NK-92 (cell line): Measurements from ENCODE around the gene MAGEC2.

Experiments used
- DNase-seq: peaks from one replicate; lab custom pipeline; 2025; ENCODE audit not compliant: unreplicated experiment; lab: John Stamatoyannopoulos, UW

The MAGEC2 gene, protein sequence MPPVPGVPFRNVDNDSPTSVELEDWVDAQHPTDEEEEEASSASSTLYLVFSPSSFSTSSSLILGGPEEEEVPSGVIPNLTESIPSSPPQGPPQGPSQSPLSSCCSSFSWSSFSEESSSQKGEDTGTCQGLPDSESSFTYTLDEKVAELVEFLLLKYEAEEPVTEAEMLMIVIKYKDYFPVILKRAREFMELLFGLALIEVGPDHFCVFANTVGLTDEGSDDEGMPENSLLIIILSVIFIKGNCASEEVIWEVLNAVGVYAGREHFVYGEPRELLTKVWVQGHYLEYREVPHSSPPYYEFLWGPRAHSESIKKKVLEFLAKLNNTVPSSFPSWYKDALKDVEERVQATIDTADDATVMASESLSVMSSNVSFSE

DNA sequence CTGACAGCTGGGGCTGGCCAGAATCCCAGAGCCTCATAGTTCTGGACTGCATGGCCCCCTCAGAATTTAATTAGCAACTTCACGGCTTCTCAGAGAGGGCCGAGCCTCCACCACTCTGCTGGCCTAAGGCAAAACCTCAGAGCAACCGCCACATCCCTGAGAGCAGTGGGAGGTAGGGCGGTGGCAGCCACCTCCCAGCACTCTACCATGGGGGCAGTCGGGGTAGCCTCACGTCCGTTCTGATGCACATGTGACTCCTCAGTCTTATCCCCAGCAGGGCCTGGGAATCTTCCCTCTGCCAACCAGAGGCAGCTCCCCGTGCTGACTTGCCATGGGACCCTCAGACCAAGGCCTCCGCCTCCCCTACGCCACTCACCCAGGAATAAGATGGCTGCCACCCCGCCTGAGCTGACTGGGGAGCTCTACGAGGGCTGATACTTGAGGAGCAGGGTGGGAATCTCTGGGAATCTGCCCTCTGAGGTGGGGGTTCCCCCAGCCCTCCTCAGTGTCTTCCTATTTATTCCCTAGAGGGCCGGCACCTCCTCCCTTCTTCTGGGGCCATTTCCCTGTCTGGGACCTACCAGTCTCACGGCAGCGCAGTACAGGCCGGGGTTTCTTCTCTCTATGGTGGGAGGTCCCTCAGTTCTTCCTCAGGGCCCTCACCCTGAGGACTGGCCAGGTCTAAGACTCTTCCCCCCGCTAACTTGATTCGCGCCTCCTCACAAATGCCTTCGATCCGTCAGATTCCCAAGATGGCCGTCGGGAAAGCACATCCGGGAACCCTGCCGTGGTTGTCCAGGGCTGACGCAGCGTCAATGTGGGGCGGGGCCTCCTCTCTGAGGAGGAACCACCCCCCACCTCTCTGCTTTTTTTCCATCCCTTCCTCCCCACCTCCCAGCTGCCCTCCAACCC is at the start of gene MAGEC2:
MAGEC2 (minus strand) TSS at position 769 of the 912 bp plus-strand sequence. CDS start 1,303 bp downstream, outside the sequence.
- no peak for DNase-seq

DNA sequence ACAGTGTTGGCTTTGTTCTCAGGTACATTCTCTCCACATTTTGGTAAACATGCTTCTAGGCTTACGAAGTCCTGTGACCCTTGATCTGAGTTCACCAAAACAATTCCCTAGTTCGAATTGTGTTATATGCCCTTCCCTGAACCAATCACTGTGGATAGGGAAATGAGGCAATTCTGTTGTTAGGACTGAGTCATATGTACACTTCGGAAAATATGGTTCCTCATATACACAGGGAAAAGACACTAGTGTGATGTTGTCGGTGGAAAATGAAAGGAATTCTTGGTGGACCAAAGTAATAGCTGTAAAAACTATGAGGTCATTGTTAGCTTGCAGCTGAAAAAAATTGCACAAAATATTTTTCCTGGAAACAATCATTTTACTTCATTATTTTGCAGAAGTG is 46.6 kb upstream of the MAGEC2 start:
- DNase-seq, result no peak

DNA sequence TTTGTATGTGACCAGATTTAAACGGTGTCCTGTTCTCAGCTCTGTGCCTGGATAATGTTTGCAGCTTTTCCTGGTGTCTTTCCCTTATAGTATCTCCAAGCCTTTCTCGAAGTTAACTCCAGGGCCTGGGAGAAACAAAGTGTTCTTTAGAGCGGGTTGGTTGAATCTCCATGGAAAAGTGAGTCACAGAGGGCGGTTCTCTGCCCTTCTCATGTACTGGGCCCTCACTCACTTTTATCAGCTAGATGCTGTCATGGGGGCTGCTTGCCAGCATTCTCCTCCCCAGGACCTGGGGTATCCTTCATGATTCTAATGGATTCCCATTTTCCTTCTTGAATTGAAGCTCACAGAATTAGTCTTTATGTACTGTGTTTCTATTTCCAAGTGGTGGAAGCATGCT is 46.1 kb upstream of the MAGEC2 start:
- no peak for DNase-seq

DNA sequence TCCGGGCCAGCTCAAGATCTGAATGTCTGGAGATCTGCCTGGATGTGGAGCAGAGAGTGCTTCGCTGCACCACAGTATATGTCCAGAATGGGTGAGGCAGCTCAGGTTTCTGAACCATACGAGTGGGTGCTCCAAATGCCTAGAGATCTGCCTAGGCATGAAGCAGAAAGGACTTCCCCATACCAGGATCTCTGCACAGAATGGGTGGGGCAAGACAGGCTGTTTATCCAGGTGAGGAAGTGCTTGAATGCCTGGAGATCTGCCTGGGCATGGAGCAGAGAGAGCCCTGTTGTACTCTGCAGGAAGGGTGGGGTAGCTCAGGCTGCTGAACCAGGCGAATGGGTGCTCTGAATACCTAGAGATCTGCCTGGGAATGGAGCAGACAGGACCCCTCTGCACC is 45.4 kb upstream of the MAGEC2 start:
- no peak for DNase-seq

DNA sequence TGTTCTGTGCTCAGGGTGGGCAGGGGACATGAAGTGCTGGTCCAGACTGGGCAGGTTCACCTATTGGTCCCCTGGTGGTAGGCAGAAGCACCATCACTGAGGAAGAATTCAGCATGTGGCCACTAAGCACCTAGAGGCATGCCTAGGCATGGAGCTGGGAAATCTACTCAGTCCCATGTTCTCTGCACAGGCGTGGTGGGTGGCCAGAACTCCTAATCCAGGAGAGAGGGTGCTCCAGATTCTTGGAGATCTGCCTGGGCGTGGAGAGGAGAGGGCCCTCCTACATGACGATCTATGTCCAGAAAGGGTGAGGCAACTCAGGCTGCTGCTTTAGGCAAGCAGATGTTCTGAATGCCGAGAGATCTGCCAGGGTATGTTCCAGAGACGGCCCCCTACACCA is 44.6 kb upstream of the MAGEC2 start:
- no peak for DNase-seq

DNA sequence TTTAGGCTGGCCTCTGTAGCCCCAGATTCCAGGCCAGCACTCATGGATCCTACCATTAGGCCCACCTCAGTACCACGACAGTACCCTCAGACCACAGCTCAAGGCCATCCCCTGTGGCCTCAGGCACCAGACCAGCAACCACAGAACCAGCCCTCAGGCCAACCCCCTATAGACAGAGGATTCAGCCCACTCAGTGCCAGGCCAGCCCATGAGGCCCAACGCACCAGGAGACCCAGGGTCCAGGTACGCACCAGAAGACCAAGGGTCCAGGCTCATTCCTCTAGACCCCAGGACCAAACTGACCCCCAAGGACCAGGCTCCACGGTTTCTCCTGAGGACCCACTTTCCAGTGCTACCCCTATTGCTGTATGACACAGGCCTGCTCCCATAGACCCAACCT is 39.5 kb upstream of the MAGEC2 start:
- no peak for DNase-seq

DNA sequence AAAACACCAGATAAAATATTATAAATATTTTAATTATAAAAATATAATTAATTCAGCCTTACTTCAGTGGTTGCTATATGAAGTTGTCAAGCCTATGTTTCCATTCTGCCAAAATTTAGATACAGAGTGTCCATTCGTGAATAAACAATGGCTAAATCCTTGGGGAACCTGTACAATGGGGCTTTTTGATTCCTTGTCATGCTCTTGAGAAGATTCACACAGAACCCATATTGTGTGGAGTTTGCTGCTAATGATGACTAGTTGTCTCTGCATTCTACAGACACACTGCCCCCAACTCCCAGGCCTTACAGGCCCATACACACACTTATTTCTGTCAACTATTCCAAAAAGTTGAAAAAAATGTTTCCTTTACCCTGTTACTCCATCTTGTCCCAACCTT is 33.4 kb upstream of the MAGEC2 start:
- DNase-seq, result no peak

DNA sequence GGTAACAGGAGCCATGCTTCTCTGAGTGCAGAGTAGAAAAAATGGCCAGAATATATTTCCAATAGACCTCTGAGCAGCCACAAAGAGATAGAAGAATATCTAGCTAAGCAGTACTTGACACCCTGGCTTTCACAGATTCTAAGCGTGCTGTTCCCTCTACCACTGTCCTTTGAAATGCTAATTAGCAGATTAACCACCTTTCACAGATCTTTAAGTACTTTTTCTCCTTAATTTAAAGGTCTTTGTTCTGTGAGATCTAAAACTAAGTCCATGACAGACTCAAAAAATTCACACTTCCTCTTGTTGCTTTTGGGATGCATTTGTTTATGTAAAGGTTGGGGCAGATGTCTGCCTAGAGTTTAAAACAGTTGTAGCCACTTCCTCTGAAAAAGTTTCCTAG is 28.3 kb upstream of the MAGEC2 start:
- no peak for DNase-seq

DNA sequence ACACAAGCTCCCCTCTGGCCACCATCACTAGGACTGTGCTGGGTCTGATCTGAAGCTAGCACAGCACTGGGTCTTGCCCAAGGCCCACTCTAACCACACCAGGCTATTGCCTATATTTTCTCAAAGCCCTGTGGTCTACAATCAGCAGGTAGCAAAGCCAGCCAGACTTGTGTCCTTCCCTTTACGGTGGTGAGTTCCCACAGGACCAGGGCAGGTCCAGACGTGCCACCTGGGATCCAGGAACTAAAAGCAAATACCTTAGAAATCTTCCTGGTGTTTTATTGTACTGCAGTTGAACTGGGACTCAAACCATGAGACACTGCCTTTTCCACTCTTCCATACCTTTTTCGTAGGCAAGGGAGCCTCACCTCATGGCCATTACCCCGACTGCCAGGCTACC is 9.0 kb upstream of the MAGEC2 start:
- DNase-seq, result no peak

DNA sequence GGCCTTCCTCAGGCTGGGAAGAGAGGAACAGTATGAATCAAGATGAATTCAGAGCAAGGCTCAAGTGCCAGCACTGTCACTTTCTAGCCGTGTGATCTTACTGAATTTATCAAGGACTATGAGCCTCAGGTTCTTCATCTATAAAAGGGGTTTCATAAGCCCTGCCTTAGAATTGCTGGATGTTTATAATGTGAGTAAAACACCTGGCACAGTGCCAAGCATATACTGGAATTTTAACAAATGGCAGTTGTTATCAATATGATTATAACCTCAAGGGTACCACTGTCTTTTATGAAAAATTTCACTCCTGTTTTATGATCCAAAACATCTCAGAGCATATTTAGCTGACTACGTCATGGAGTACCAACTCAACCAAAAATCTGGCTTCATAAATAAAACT is 4.0 kb downstream of the MAGEC2 start:
- no peak for DNase-seq

DNA sequence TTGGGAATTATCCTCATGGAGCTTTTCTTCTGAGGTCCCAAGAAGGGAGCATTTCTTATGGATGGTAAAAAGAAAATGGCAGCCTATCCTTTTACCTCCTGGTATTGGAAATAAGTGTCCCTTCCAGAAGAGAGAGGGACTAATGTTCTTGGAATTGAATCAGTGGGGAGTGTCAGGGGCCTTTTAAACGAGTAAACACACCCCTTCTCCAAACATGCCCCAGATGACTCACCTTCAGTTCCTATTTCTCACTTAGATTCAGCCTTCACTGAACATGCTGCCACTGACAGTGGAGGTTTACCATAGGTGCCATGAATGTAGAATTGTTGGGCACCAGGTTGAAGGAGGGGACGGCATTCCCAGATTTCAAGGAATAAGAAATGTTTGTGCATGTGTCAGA is 19.0 kb downstream of the MAGEC2 start:
- no peak for DNase-seq

DNA sequence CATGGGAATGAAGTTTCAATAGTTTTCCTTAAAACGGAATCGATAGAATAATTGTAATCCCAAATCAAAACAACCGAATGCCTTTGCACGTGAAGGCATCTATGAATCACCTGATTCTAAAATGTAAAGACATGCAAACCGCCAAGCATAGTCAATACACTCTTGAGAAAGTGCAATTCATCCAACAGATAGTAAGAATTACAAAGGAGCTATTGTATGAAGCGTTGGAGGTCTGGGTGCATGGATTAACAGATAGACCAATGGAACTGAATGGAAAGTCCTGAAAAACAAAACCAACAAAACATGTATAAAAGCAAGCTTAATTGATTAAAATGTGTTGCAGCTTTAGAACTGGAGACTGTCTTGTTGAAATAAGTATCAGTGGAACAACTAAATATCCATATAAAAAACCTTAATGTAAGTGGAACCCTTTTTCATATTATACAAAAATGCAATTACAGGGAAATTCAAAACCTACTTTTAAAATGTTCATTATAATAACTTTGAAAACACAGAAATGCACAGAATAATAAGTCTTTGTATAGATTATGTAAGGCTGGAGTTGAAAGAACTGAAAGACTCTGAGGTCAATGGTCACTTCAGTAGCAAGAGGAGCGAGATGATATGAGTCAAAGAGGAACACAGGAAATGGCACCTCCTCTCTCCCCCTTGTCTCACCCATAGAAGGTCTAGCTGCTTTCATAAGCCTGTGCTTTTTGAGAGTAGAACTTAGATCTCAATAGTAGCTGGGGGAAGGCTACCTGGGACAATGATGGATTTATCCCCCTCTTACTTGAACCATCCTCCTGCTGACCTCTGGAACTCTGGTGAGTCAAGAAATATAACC is 20.1 kb downstream of the MAGEC2 start:
- no peak for DNase-seq

DNA sequence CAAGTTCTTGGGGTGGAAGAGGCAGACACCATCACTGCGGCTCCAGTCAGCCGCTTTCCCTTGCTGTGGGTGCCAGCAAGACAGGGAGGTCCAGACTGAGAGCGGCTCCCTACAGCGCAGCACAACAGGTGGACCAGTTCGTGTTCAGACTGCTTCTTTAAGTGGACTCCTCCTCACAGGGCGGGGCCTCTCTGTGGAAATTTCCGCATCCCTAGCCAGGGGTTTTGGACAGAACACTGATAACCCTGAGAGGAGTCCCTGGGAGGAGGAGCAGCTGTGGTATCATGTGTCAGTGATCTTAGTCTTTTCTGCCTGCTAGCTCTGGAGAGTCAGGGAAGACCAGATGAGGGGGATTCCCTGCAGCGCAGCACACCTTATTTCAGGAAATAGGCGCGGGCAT is 48.5 kb downstream of the MAGEC2 start:
- DNase-seq, result no peak
